ENCODE measurements around the gene RAMACL. TPM values are rescaled to one million over a fixed set of nuclear protein-coding genes. Genes with fewer than 3 reads are reported as not detected.

Gene RAMACL
- total RNA-seq, 1 donor from 2014 or later, result 0.70 TPM

GRCh38 chr6:166556863-166557322 is 29.6 kb downstream of the RAMACL start:
- Mint-ChIP-seq H3K27me3 (ENCODE audit: low read depth) (no peaks in the 10 kb centered on the region), H3K9me3 (peaks cover 14% of the 10 kb centered on the region), H3K4me3 (no peak overlapping the region), H3K36me3 (ENCODE audit: low read depth) (peaks cover 18% of the 10 kb centered on the region), H3K27ac (ENCODE audit: unreplicated experiment) (no peak overlapping the region), H3K4me1 (peaks cover 35% of the 10 kb centered on the region)
- no peak for TF ChIP-seq CTCF (conservative IDR thresholded peaks at IDR 0.05)
- no peak for DNase-seq (ENCODE audit: low read depth, low spot score)

GRCh38 chr6:166556336-166556735 is 30.1 kb downstream of the RAMACL start:
- no peak overlapping the region for H3K27ac Mint-ChIP-seq (ENCODE audit: unreplicated experiment)
- H3K4me1 Mint-ChIP-seq, result peaks cover 39% of the 10 kb centered on the region
- TF ChIP-seq CTCF (conservative IDR thresholded peaks at IDR 0.05), result no peak
- peaks cover 14% of the 10 kb centered on the region for H3K9me3 Mint-ChIP-seq
- peaks cover 18% of the 10 kb centered on the region for H3K36me3 Mint-ChIP-seq (ENCODE audit: low read depth)
- DNase-seq (ENCODE audit: low read depth, low spot score), result no peak
- H3K27me3 Mint-ChIP-seq (ENCODE audit: low read depth), result no peaks in the 10 kb centered on the region
- no peak overlapping the region for H3K4me3 Mint-ChIP-seq

GRCh38 chr6:166555086-166555485 is 31.4 kb downstream of the RAMACL start:
- peaks cover 11% of the 10 kb centered on the region for H3K9me3 Mint-ChIP-seq
- DNase-seq (ENCODE audit: low read depth, low spot score), result no peak
- H3K27me3 Mint-ChIP-seq (ENCODE audit: low read depth), result no peaks in the 10 kb centered on the region
- TF ChIP-seq CTCF (conservative IDR thresholded peaks at IDR 0.05), result no peak
- peaks cover 15% of the 10 kb centered on the region for H3K36me3 Mint-ChIP-seq (ENCODE audit: low read depth)
- H3K4me3 Mint-ChIP-seq, result no peak overlapping the region
- no peak overlapping the region for H3K27ac Mint-ChIP-seq (ENCODE audit: unreplicated experiment)
- H3K4me1 Mint-ChIP-seq, result peaks cover 43% of the 10 kb centered on the region

- Mint-ChIP-seq H3K9me3 (peaks cover 7% of the 10 kb centered on the region), H3K4me3 (no peak overlapping the region), H3K4me1 (peaks cover 43% of the 10 kb centered on the region), H3K27ac (ENCODE audit: unreplicated experiment) (peak overlapping the region; percentile 37), H3K36me3 (ENCODE audit: low read depth) (peaks cover 14% of the 10 kb centered on the region), H3K27me3 (ENCODE audit: low read depth) (no peaks in the 10 kb centered on the region)
- DNase-seq (ENCODE audit: low read depth, low spot score), result no peak
- TF ChIP-seq CTCF (conservative IDR thresholded peaks at IDR 0.05), result no peak
These were observed 32.2 kb downstream of the RAMACL start for GRCh38 chr6:166554316-166554715.

GRCh38 chr6:166553563-166554271 is 32.8 kb downstream of the RAMACL start:
- DNase-seq (ENCODE audit: low read depth, low spot score), result no peak
- no peaks in the 10 kb centered on the region for H3K27me3 Mint-ChIP-seq (ENCODE audit: low read depth)
- no peak for TF ChIP-seq CTCF (conservative IDR thresholded peaks at IDR 0.05)
- peaks cover 45% of the 10 kb centered on the region for H3K4me1 Mint-ChIP-seq
- peaks cover 10% of the 10 kb centered on the region for H3K9me3 Mint-ChIP-seq
- peak overlapping the region; percentile 37 for H3K27ac Mint-ChIP-seq (ENCODE audit: unreplicated experiment)
- H3K36me3 Mint-ChIP-seq (ENCODE audit: low read depth), result peaks cover 10% of the 10 kb centered on the region
- H3K4me3 Mint-ChIP-seq, result no peak overlapping the region

Data from neural crest cell (in vitro differentiated cells).